Ascending aorta (tissue), 2 donors: ENCODE data around the gene JCAD. TPM values are rescaled to one million over a fixed set of nuclear protein-coding genes. Genes with fewer than 3 reads are reported as not detected.

ENCODE experiments used
- DNase-seq, 2 donors: peaks; one replicate each; pipeline ENCODE4 v3.0.0-alpha.2; 2019; ENCODE audit warnings: low spot score in 2 of 2
- H3K27ac ChIP-seq, 2 donors: fragments of 200-600 bp; sonication (generic); one replicate each; pipeline ENCODE4 v1.5.1; 2016 to 2017; ENCODE audit warnings: mild to moderate bottlenecking in 1 of 2
- H3K27me3 ChIP-seq: fragments of 200-600 bp; sonication (generic); one replicate; pipeline ENCODE4 v1.5.1; 2017
- H3K36me3 ChIP-seq, 2 donors: fragments of 200-600 bp; sonication (generic); one replicate each; pipeline ENCODE4 v1.5.1; 2016
- H3K4me1 ChIP-seq, 2 donors: fragments of 200-600 bp; sonication (generic); one replicate each; pipeline ENCODE4 v1.5.1; 2016 to 2017; ENCODE audit warnings: mild to moderate bottlenecking in 1 of 2
- H3K4me3 ChIP-seq, 2 donors: fragments of 200-600 bp; sonication (generic); one replicate each; pipeline ENCODE4 v1.5.1; 2016 to 2017; ENCODE audit warnings: mild to moderate bottlenecking in 1 of 2
- H3K9me3 ChIP-seq, 2 donors: fragments of 200-600 bp; sonication (generic); one replicate each; pipeline ENCODE4 v1.5.1; 2016
- intact Hi-C: fragments of 100-400 bp; cut with DNase I; formaldehyde crosslinking; loops from one replicate; pipeline ENCODE4 v1.15.1; 2023
- total RNA-seq: library from RNA; depleted of rRNA; stranded (reverse); fragments of >200 nt; gene quantifications from one replicate; pipeline ENCODE4 v1.1.0, GENCODE V29; 2016
- TF ChIP-seq, protein P1 (sequence below), 3 experiments: fragments of 200-600 bp in 2 of 3; fragments of 450-650 bp in 1 of 3; sonication (generic) in 2 of 3; IDR thresholded peaks; one replicate each; pipeline ENCODE4 v1.5.1; 2016 to 2019; ENCODE audit warnings: antibody characterized with exemption in 3 of 3, mild to moderate bottlenecking in 1 of 3, moderate library complexity in 1 of 3

Gene JCAD
- total RNA-seq, 1 donor from 2014 or later: 82.8 TPM

DNA sequence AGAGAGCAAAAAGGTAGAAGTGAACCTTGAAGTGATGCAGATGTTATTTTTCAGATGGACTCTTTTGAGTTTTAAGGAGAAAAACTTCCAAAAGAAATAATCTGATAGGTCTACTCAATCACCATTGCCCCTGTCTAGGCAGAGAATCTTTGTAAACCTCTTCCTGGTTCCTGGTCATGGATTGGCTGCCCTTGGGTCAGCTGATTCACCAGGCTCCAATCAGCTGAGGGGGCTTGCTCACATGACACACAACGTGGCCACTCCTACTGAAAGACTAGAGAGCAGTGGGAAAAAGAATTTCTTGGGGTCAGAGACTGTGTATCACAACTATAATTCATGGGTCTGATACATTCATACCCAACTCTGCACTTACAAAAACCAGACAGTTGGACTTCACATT is 20.0 kb upstream of the JCAD start:
- Histone ChIP-seq H3K27me3 (no peaks in the 10 kb centered on the region), H3K4me3 (no peak overlapping the region), H3K9me3 (no peaks in the 10 kb centered on the region), H3K4me1 (no peaks in the 10 kb centered on the region), H3K27ac (no peak overlapping the region), H3K36me3 (no peaks in the 10 kb centered on the region)
- TF ChIP-seq, protein P1, sequence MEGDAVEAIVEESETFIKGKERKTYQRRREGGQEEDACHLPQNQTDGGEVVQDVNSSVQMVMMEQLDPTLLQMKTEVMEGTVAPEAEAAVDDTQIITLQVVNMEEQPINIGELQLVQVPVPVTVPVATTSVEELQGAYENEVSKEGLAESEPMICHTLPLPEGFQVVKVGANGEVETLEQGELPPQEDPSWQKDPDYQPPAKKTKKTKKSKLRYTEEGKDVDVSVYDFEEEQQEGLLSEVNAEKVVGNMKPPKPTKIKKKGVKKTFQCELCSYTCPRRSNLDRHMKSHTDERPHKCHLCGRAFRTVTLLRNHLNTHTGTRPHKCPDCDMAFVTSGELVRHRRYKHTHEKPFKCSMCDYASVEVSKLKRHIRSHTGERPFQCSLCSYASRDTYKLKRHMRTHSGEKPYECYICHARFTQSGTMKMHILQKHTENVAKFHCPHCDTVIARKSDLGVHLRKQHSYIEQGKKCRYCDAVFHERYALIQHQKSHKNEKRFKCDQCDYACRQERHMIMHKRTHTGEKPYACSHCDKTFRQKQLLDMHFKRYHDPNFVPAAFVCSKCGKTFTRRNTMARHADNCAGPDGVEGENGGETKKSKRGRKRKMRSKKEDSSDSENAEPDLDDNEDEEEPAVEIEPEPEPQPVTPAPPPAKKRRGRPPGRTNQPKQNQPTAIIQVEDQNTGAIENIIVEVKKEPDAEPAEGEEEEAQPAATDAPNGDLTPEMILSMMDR (IDR thresholded peaks at IDR 0.05): no peak
- DNase-seq: no peak
- intact Hi-C loops: no loop called here

DNA sequence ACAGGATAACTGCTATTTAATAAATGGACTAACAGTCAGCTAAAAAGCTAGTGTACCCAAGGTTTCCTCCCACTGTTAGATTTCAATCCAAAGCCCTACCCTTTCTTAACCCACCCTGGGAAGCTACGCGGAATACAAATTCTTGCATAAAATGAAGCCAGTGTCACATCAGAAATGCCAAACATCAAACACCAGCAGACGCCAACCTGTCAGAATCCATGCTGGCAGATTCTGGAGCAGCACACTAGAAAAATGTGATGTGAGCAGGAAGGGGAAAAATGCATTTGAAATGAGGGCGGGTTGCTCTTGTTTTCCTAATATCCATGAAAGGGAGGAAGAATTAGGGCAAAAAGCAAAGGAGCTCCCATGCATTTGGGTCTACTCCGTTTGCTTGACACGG is 16.1 kb upstream of the JCAD start:
- no peak overlapping the region for H3K27ac ChIP-seq
- no peaks in the 10 kb centered on the region for H3K9me3 ChIP-seq
- TF ChIP-seq, protein P1 (IDR thresholded peaks at IDR 0.05): no peak
- no peak overlapping the region for H3K4me3 ChIP-seq
- no peaks in the 10 kb centered on the region for H3K27me3 ChIP-seq
- intact Hi-C loops: no loop called here
- DNase-seq: no peak
- H3K4me1 ChIP-seq: no peaks in the 10 kb centered on the region
- no peaks in the 10 kb centered on the region for H3K36me3 ChIP-seq

DNA sequence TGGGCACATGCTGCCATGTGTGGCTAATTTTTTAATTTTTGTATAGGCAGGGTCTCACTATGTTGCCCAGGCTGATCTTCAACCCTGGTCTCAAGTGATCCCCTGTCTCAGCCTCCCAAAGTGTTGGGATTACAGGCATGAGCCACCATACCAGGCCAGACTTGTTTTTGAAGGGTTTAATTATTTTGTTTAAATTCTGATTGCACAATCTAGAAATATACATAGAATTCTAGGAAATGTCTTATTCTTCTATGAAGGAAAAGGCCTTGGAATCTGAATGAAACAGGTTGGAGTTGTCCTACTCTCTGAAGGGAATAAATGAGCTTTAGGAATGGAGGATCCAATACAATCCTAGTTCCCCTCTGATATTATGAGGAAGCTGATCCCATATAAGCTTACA is 15.5 kb upstream of the JCAD start:
- H3K4me1 ChIP-seq: no peaks in the 10 kb centered on the region
- H3K27me3 ChIP-seq: no peaks in the 10 kb centered on the region
- H3K27ac ChIP-seq: no peak overlapping the region
- DNase-seq: no peak
- intact Hi-C loops: no loop called here
- TF ChIP-seq, protein P1 (IDR thresholded peaks at IDR 0.05): no peak
- no peaks in the 10 kb centered on the region for H3K9me3 ChIP-seq
- H3K4me3 ChIP-seq: no peak overlapping the region
- H3K36me3 ChIP-seq: no peaks in the 10 kb centered on the region

DNA sequence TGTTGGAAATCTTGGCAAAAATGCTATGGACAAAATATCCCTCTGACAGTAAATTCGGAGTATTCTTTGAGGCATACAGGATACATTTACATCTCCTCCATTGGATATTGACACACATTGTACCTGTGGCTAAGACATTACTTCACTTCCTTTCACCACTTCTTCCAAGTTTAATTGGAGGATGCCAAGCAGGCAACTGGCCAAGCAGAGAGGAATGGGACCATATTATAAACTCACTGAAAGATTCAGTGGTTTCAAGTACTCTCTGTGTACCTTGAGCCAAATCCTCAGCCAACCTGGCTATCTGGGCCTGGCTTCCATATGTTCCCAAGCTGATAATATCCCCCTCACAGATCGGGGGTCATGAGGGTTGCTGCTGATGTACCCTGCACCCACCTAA is 14.7 kb upstream of the JCAD start:
- H3K9me3 ChIP-seq: no peaks in the 10 kb centered on the region
- no peak for DNase-seq
- no peaks in the 10 kb centered on the region for H3K4me1 ChIP-seq
- H3K27me3 ChIP-seq: no peaks in the 10 kb centered on the region
- intact Hi-C loops: no loop called here
- no peak overlapping the region for H3K27ac ChIP-seq
- no peak overlapping the region for H3K4me3 ChIP-seq
- no peaks in the 10 kb centered on the region for H3K36me3 ChIP-seq
- TF ChIP-seq, protein P1 (IDR thresholded peaks at IDR 0.05): no peak

DNA sequence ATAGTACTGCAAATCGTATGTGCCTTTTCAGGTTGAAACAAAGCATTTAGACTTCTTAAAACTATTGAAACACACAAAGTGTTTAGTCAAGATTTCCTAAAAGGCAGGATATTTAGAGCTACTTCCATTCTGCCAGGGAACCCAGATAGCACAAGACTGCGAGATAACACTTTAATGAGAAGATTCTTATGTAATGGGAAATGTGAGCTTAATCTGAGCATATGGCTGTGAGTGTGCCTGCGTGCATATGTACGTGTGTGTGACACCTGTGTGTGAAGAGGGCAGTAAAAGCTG is 14.3 kb upstream of the JCAD start:
- no peaks in the 10 kb centered on the region for H3K36me3 ChIP-seq
- no peaks in the 10 kb centered on the region for H3K4me1 ChIP-seq
- no peak for DNase-seq
- no peaks in the 10 kb centered on the region for H3K27me3 ChIP-seq
- no peak overlapping the region for H3K27ac ChIP-seq
- H3K4me3 ChIP-seq: no peak overlapping the region
- TF ChIP-seq, protein P1 (IDR thresholded peaks at IDR 0.05): no peak
- intact Hi-C loops: no loop called here
- no peaks in the 10 kb centered on the region for H3K9me3 ChIP-seq

DNA sequence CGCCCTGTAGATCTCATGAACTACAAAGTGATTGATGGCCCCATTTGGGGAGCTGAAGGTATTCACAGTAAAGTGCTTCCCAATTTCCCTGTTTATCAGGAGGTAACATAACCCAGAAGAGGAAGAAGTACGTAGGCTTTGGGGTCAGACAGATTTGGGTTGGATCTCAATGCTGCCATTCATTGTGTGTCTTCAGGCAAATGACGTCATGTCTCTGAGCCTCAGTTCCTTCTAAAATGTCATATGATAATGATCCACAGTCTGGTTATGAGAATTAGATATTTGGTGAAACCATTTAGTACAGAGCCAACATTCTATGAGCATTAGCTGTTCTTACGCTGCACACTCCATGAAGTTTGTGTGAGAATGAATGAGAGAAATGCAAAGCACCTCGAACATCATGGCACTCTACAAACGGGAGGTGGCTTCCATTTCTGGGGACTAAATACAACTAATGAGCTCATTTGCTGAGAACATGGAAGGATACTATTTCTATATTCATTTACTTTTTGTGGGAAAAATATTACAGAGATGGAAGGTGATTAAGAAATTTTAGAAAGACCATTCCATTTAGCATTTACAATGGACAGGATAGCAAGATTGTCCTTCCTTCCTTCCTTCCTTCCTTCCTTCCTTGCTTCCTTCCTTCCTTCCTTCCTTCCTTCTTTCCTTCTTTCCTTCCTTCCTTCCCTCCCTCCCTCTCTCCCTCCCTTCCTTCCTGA is 13.8 kb upstream of the JCAD start:
- intact Hi-C loops: no loop called here
- TF ChIP-seq, protein P1 (IDR thresholded peaks at IDR 0.05): no peak

More for the DNA sequence above, 13.8 kb upstream of the JCAD start:
- no peak overlapping the region for H3K27ac ChIP-seq
- no peaks in the 10 kb centered on the region for H3K27me3 ChIP-seq
- H3K36me3 ChIP-seq: no peaks in the 10 kb centered on the region
- no peak for DNase-seq
- no peak overlapping the region for H3K4me3 ChIP-seq
- H3K4me1 ChIP-seq: no peaks in the 10 kb centered on the region
- H3K9me3 ChIP-seq: no peaks in the 10 kb centered on the region
